Endodermal cell (in vitro differentiated cells): ENCODE results near the gene SUOX. TPM values are rescaled to one million over a fixed set of nuclear protein-coding genes. Genes with fewer than 3 reads are reported as not detected.

Source experiments
- DNase-seq: peaks from one replicate; pipeline ENCODE4 v3.0.0-alpha.2; 2017
- H3K27ac ChIP-seq: 2 replicates; pipeline ENCODE4 v1.5.1; 2013; ENCODE audit warnings: mild to moderate bottlenecking, low read depth, low read length, moderate library complexity
- H3K27me3 ChIP-seq: 2 replicates; pipeline ENCODE4 v1.6.1; 2013; ENCODE audit warnings: mild to moderate bottlenecking, low read length, moderate library complexity; ENCODE audit not compliant: insufficient read depth, control insufficient read depth, poor library complexity, severe bottlenecking
- H3K36me3 ChIP-seq: 2 replicates; pipeline ENCODE4 v1.7.0; 2013; ENCODE audit warnings: mild to moderate bottlenecking, low read length, moderate library complexity; ENCODE audit not compliant: control insufficient read depth, insufficient read depth
- H3K4me1 ChIP-seq: one replicate; pipeline ENCODE4 v1.7.0; 2013; ENCODE audit warnings: low read length; ENCODE audit not compliant: control insufficient read depth, insufficient read depth
- H3K4me3 ChIP-seq: 2 replicates; pipeline ENCODE4 v1.5.1; 2013; ENCODE audit warnings: mild to moderate bottlenecking, low read length, moderate library complexity
- H3K9ac ChIP-seq: 2 replicates; pipeline ENCODE4 v1.6.1; 2013; ENCODE audit warnings: mild to moderate bottlenecking, low read length, moderate library complexity; ENCODE audit not compliant: poor library complexity, severe bottlenecking; ENCODE audit errors: extremely low read depth
- H3K9me3 ChIP-seq: 2 replicates; pipeline ENCODE4 v1.6.1; 2013; ENCODE audit warnings: mild to moderate bottlenecking, low read length, moderate library complexity; ENCODE audit not compliant: control insufficient read depth
- H3K27ac Mint-ChIP-seq: 2 replicates; pipeline ENCODE4 v1.8.0; 2020; ENCODE audit warnings: mixed read lengths
- H3K27me3 Mint-ChIP-seq: 2 replicates; pipeline ENCODE4 v1.8.0; 2021; ENCODE audit warnings: mild to moderate bottlenecking, mixed read lengths; ENCODE audit not compliant: insufficient read depth
- H3K36me3 Mint-ChIP-seq: 2 replicates; pipeline ENCODE4 v1.8.0; 2020; ENCODE audit warnings: low read depth, mixed read lengths
- H3K4me1 Mint-ChIP-seq: 2 replicates; pipeline ENCODE4 v1.8.0; 2020; ENCODE audit warnings: mixed read lengths
- H3K4me3 Mint-ChIP-seq: 2 replicates; pipeline ENCODE4 v1.8.0; 2020; ENCODE audit warnings: mild to moderate bottlenecking, moderate library complexity, mixed read lengths
- H3K9me3 Mint-ChIP-seq: 2 replicates; pipeline ENCODE4 v1.8.0; 2020; ENCODE audit warnings: mild to moderate bottlenecking, mixed read lengths
- WGBS, 2 experiments: methylation state at CpG; one replicate each; pipeline versions ENCODE4 v1.1.5 to v1.1.7; 2013; ENCODE audit warnings: missing lambda C conversion rate in 2 of 2, mixed read lengths in 1 of 2; ENCODE audit not compliant: insufficient coverage in 1 of 2, insufficient read length in 1 of 2; 5-methylcytosine and 5-hydroxymethylcytosine counted together
- total RNA-seq, 2 donors: library from RNA; stranded (reverse); fragmentation: NEBNext Ultra II Directional in 1 of 2; extraction: Animal tissue kit (Norgen Biotek cat#: 25700) in 1 of 2; gene quantifications; 2 replicates in 1 of 2; 3 replicates in 1 of 2; pipeline ENCODE4 v1.2.1, GENCODE V29; 2021
- TF ChIP-seq, protein P1 (sequence below): fragments of 200-600 bp; sonication (generic); conservative IDR thresholded peaks from 2 replicates; pipeline ENCODE4 v1.5.0; 2021; ENCODE audit warnings: antibody characterized with exemption, mild to moderate bottlenecking

The SUOX gene
- total RNA-seq, 2 donors from 2014 or later: 23.2 to 27.5 TPM

DNA sequence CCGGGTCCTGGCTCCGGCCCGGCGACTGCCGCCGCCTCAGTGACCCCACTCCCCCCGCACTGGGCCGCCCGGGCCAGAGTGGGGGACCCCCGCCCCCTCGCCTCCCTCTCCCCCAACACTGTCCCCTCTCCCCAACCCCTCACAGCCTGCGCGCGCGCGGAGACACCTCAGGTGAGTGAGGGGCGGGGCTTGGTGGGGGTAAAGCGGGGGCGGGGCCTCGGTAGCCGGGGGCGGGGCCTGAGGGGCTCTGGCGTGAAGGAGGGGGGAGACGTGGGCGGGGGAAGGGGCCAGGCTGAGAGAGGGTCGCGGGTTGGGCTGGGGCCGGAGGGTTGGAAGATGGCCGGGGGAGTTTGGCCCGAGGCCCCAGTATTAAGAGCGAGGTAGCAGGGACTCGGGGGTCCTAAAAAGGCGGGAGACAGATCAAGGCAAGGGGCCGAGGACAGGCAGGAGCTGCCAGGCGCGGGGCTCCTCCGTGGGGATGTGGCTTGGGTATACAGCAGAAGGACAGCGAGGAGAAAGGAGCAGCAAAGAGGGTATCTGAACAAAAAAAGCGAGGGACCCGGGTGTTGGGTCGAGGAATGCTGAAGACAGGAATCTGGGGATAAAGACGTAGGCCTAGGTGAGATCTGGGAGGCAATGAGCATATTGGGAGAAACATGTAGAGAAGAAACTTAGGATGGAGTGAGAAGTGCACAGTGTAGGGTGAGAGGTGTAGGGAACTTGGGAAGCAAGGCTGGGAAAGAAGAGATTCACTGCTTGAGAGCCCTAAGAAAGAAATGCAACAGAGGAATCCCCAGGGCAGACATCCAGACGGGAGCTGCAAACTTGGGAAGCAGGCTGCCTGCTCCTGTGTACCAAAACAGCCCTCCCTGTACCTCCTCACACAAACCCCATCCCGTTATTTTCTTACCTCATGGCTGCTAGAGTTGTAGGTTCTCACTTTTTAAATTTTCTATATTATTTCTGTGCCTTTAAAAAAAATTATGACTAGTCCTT, 10.8 kb downstream of the SUOX start:
- peak overlapping the region; percentile 79 for H3K4me3 Mint-ChIP-seq
- TF ChIP-seq, protein P1, sequence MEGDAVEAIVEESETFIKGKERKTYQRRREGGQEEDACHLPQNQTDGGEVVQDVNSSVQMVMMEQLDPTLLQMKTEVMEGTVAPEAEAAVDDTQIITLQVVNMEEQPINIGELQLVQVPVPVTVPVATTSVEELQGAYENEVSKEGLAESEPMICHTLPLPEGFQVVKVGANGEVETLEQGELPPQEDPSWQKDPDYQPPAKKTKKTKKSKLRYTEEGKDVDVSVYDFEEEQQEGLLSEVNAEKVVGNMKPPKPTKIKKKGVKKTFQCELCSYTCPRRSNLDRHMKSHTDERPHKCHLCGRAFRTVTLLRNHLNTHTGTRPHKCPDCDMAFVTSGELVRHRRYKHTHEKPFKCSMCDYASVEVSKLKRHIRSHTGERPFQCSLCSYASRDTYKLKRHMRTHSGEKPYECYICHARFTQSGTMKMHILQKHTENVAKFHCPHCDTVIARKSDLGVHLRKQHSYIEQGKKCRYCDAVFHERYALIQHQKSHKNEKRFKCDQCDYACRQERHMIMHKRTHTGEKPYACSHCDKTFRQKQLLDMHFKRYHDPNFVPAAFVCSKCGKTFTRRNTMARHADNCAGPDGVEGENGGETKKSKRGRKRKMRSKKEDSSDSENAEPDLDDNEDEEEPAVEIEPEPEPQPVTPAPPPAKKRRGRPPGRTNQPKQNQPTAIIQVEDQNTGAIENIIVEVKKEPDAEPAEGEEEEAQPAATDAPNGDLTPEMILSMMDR: no peak
- peak overlapping the region; percentile 76 for H3K27ac ChIP-seq
- WGBS, 2 experiments: 3 to 6% methylated on average over 12 to 30 of the region's 44 CpGs
- DNase-seq: peak; percentile 98
- H3K9me3 ChIP-seq: no peaks in the 10 kb centered on the region
- H3K36me3 ChIP-seq: peaks cover 25% of the 10 kb centered on the region
- H3K27me3 Mint-ChIP-seq: no peaks in the 10 kb centered on the region
- peaks cover 29% of the 10 kb centered on the region for H3K36me3 Mint-ChIP-seq
- peak overlapping the region; percentile 90 for H3K27ac Mint-ChIP-seq
- H3K4me1 ChIP-seq: no peaks in the 10 kb centered on the region
- H3K9me3 Mint-ChIP-seq: no peaks in the 10 kb centered on the region
- H3K4me3 ChIP-seq: peak overlapping the region; percentile 91
- H3K27me3 ChIP-seq: no peaks in the 10 kb centered on the region
- H3K9ac ChIP-seq: peak overlapping the region; percentile 47
- peaks cover 14% of the 10 kb centered on the region for H3K4me1 Mint-ChIP-seq

DNA sequence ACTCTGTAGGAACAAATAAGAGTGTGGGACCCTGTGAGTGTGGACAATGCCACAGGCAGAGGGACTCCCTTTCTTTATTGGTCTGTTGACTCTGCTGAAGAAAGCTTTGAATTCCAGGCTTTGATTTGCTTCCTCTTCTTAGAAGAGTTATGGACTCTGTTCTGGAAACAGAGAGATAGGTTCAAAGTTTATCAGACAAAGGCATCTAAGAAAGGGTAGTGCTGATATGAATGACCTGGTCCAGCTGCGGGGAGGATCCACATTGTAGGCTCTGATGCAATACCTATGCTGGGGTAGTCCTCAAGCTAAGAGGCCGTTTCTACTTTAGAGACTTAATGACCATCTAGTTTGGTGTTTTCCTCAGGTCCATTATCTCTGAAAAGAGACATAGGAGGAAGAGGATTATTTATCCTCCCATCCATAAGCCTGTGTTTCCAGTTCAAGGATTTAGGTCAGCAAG, 13.1 kb downstream of the SUOX start:
- Histone ChIP-seq H3K9me3 (no peaks in the 10 kb centered on the region), H3K27ac (no peak overlapping the region), H3K27me3 (no peaks in the 10 kb centered on the region), H3K4me1 (no peaks in the 10 kb centered on the region), H3K9ac (no peak overlapping the region), H3K36me3 (peaks cover 3% of the 10 kb centered on the region), H3K4me3 (no peak overlapping the region)
- no peaks in the 10 kb centered on the region for H3K27me3 Mint-ChIP-seq
- H3K27ac Mint-ChIP-seq: no peak overlapping the region
- peaks cover 17% of the 10 kb centered on the region for H3K4me1 Mint-ChIP-seq
- H3K4me3 Mint-ChIP-seq: no peak overlapping the region
- peaks cover 21% of the 10 kb centered on the region for H3K36me3 Mint-ChIP-seq
- H3K9me3 Mint-ChIP-seq: no peaks in the 10 kb centered on the region
- WGBS, 2 experiments: 90 to 91% methylated on average over 2 of the region's 2 CpGs
- TF ChIP-seq, protein P1: no peak
- DNase-seq: no peak

DNA sequence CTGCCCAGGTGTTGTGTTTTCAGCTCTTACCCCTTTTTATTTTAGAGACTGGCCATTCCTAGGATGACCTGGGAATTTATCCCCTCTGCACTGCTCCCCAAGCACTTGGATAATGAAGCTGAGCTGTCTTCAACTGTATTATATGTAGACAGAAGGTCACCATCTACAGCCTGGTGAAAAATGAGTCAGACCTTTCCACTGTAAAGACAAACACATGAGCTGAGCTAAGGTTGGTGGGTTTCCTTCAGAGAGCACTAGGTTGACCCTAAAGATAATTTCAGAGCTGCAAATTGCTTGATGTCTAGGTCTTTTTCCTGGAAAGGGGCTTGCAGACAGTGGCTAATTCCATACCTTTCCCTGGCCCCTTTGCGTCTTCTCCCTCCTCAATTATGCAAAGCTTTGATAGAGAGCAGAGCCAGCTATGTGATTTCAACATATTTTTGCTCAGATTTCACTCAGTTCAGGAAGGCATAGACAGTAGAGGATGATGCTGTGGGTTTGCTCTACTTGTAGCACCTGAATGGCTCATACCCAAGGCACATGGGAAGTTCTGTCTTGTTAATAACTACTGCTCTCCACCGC, 14.5 kb downstream of the SUOX start:
- Histone ChIP-seq H3K27ac (no peak overlapping the region), H3K36me3 (no peaks in the 10 kb centered on the region), H3K9me3 (no peaks in the 10 kb centered on the region), H3K9ac (no peak overlapping the region), H3K27me3 (no peaks in the 10 kb centered on the region), H3K4me1 (no peaks in the 10 kb centered on the region), H3K4me3 (no peak overlapping the region)
- 95 to 100% methylated on average over 1 to 2 of the region's 2 CpGs for WGBS, 2 experiments
- no peak for DNase-seq
- Mint-ChIP-seq H3K27me3 (no peaks in the 10 kb centered on the region), H3K4me1 (peaks cover 15% of the 10 kb centered on the region), H3K36me3 (peaks cover 18% of the 10 kb centered on the region), H3K9me3 (no peaks in the 10 kb centered on the region), H3K4me3 (no peak overlapping the region), H3K27ac (no peak overlapping the region)
- TF ChIP-seq, protein P1: no peak
